HG03521 (cell line): ENCODE data around the gene GPNMB.
"Not testable (repeated sequence)": the region's sequence is repeated elsewhere in the genome, so short reads cannot be mapped to it uniquely, and the experiment has no call there.

Experiments used
- ATAC-seq: cut with Tn5 transposase; IDR thresholded peaks from one replicate; pipeline ENCODE4 v1.9.1; 2021; ENCODE audit warnings: mild to moderate bottlenecking, moderate library complexity; ENCODE audit not compliant: unreplicated experiment

Gene GPNMB

DNA sequence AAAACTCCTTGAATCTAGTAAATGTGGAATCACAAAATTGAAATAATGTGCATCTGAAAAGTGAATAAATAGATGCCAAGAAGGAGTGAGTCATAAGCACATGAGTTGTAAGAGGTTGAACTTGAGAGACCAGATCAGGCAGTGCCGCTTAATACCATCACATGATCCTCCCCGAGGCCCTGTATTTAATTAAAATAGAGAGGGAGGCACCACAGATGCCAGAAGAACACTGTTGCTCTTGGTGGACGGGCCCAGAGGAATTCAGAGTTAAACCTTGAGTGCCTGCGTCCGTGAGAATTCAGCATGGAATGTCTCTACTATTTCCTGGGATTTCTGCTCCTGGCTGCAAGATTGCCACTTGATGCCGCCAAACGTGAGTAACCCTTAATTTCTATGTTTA lies at the start of gene GPNMB:
GPNMB (plus strand) TSS at position 221 of the 400 bp plus-strand sequence; CDS start at position 304, 83 bp downstream.
- ATAC-seq, result no peak

- not testable (repeated sequence) for ATAC-seq
Measured at GRCh38 chr7:23197745-23198144, 48.8 kb upstream of the GPNMB start.

DNA sequence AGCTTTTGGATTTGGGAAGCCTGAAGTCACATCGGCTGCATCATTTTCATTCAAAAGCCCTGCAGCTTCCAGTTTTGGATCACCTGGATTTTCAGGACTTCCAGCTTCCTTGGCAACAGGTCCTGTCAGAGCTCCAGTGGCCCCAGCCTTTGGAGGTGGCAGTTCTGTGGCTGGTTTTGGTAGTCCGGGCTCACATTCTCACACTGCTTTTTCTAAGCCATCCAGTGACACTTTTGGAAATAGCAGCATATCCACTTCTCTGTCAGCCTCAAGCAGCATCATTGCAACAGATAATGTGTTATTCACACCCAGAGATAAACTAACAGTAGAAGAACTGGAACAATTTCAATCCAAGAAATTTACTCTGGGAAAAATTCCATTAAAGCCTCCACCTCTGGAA lies 46.2 kb upstream of the GPNMB start:
- no peak for ATAC-seq

GRCh38 chr7:23204241-23204640 lies 42.3 kb upstream of the GPNMB start:
- ATAC-seq, result no peak

DNA sequence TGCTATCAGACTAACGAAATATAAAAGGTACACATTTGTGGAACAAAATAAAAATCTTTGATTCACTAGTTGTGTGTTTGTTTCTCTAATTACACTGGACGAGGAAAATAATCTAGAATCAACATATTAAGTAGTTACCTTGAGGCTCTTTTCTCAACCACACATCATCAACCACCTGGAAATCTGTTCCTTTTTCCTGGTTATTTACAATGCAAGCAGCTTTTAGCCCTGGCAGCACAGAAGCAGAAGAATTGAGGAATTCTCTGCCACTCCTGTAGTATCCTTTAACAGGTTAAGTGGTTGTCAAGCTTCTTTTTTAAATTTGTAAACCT lies 41.0 kb upstream of the GPNMB start:
- no peak for ATAC-seq

DNA sequence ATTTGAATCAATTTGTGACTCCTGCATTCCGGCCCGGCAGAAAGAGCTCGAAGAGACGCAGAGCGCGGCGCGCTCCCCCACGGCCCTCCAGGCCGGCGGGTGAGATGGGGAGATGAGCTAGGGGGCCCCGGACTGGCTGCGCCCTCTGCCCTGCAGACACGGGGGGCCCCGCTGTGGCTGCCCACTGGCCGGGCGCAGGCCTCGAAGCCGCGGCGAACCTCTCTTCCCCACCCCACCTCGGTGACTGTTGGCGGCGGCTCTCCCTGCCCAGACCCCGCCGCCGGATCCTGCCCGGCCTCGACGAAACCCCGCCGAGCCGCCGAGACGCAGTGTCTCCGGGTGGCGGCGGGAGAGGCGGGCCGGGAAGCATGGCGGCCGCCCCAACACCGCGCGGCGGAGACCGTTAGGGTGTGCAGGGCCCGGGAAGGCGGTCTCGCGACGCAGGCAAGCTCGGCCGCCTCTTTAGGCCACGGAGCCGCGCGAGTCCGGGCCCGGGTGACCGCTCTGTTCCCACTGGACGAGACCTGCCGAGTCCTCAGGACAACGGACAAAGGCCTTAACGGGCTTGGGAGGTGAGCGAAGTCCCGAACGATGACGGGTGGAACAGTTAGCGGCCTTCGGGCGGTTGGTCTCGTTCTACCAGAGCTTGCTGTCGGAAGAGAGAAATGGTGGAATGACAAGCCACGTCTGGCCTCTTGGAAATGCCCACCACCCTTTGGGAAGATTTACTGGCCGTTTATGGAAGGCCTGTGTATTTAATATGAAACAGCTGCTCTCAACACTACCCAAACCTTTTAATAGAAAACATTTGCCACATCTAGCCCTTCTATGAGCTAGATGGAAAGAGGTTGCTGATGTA lies 40.4 kb upstream of the GPNMB start:
- peak; percentile 49 for ATAC-seq

DNA sequence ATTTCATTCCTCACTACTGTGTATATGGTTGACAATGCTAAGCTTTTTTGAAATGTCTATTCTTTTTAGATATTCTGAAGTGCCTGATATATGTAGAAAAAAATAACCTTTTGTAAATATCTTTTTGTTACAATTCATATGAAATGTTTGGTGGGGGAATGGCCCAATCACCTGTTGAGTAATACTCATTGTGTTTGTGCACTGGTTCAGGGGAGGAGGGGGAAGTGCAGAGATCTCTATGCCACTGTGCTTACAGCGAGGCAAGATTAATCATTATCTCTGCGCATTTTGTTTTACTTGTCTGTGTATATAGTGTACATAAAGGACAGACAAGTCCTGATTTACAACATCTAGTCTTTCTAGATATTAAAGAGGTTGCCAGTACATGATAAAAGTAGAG lies 39.6 kb upstream of the GPNMB start:
- ATAC-seq, result no peak

- no peak for ATAC-seq
Measured at GRCh38 chr7:23207884-23208283, 38.7 kb upstream of the GPNMB start.

DNA sequence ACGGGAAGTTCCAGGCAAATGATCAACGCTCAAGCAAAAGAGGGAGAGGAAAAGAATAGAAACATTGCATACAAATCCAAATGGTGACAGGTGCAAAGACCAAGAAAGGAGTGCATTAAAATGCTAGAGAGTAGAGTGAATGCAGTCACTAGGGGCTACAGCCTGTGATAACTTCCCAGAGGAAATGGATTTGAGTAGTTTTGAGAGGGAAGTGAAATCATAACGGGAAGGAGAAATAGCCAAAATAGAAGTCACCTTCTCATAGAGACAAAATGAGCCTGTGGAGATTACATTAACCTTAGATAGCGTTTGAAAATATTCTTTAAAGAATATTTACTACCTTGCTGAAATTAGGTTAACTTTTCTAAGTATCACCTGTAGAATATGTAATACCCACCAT lies 38.3 kb upstream of the GPNMB start:
- no peak for ATAC-seq

DNA sequence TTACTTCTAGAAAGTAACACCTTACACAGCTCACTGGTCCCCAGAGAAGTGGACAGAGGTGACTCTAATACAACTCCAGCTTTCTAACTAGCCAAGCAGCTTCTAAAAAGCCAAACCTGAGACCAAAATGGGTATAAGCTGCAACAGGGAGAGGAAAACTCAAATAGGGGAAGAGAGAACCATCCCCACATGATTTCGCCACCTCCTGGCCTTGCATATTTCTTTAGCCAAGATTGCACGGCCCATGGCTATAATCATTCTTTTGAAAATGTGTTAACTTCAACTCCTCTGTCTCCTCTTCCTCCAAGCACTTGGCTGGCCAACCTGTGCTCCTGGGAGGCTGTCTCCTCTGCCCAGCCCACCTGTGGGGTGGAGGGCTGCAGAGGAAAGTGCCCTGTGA lies 36.1 kb upstream of the GPNMB start:
- ATAC-seq, result no peak

DNA sequence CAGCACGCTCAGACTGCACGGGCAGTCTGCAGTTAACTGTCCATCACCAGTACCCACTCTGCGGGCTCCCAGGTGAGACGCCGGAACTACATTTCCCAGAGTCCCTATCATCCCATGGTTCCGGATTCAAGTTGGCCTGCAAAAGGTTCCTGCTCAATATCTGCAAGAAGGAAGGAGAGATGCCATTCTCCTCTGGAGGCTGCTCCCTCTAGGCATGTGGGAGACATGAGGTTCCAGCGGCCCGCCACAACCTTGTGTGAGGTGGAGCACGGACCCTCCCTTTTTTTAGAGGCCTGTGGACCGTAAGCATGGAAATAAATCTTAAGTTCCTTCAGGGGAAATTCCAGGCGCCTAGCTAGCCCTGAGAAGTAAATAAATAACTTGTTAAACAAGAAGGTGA lies 35.0 kb upstream of the GPNMB start:
- no peak for ATAC-seq

GRCh38 chr7:23212395-23212794 lies 34.2 kb upstream of the GPNMB start:
- no peak for ATAC-seq

- ATAC-seq, result no peak
Measured at GRCh38 chr7:23212841-23213240, 33.7 kb upstream of the GPNMB start.

- ATAC-seq, result no peak
Measured at GRCh38 chr7:23213755-23214154, 32.8 kb upstream of the GPNMB start.

DNA sequence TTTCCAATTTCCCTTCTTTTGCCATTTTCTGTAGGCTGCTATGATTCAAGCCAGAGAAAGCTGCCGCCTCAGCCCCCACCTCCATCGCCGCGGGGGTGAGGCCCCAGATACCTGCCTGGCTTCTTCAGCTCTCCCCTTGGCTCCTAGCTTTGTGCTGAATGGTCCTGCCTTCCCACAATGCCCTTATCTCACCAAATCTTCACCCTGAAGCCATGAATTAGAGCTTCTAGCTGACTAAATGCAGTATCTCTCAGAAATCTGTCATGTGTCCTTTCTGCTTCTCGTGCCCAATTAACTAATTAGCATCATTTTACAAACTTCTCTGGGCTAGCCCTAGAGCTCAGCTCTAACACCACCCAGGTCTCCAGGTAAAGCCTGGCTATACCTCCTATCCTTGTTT lies 32.2 kb upstream of the GPNMB start:
- ATAC-seq, result no peak

GRCh38 chr7:23214938-23215337 lies 31.6 kb upstream of the GPNMB start:
- no peak for ATAC-seq

DNA sequence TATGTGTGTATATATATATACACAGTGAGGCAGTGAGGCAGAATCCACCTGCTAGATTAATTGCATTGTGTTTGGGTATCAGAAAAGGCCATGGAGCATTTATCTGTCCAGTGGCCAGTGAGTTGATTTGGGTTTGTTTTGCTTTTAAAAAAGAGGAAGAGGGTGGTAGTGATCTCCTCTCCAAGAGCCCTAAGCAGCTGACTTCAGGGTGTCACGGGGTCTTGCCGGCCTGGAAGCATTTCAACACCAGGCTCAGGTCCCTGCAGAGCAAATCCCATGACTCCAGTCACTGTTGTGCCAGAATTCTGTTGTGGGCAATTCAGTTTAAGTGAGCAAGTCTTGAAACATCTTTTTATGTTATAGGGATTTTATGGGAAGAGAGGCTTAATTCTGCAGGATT lies 30.6 kb upstream of the GPNMB start:
- no peak for ATAC-seq

- no peak for ATAC-seq
Measured at GRCh38 chr7:23218196-23218595, 28.4 kb upstream of the GPNMB start.

GRCh38 chr7:23220690-23221305 lies 25.8 kb upstream of the GPNMB start:
- ATAC-seq, result no peak

DNA sequence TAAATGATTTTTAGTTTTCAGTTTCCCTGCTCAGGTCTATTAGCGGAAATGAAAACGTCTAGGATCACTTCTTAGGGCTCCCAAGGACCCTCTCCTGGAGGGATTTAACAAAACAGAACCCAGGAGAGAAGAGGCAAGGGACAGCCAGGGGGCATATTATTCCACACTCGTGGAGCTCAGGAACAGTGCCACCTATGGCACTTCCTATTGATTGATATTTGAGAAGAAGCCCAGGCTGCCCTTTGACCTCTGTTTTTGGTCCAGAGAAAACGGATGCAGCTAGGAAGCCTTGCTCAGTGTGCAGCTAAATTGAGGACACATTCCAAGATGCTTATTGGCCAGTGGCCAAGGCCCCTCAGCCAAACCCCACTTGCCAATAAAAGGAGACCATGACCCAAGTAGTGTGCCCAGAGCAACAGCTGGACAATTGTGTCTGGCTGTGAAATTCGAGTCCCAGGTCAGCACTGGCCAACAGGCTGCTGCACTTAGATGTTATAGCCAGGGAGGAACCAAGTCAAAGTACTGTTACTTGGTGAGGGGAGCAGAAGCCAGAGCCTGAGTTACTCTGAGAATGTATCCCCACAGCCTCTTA lies 24.0 kb upstream of the GPNMB start:
- no peak for ATAC-seq

- ATAC-seq, result not testable (repeated sequence)
Measured at GRCh38 chr7:23224364-23224763, 22.2 kb upstream of the GPNMB start.

DNA sequence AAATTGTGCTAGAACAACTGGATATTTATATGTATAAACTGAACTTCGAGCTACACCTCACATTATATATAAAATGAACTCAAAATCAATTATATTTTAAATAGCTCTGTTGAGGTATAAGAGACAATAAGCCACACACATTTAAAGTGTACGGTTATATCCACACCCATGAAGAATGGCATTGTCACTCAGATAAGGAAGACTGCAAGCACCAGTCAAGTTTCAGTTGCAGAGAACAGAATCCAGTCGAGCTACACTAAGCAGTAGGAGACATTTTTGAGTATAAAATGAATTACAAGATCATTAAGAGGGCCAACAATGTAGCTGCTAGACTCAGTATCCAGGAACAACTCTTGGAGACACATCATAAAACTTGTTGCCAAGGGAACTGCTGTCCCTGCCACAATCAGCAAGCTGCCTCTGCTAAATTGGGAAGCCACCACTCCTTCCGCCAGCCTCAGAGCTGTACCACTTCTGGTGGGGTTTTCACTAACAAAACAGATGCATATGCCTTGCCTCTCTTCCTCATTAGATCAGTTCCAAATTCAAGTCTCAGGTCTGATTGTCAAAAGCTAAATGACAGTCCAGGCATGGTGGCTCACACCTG lies 19.6 kb upstream of the GPNMB start:
- no peak for ATAC-seq
